Fibroblast of pulmonary artery (primary cell): ENCODE results near the gene DEPDC7.

Experiments
- DNase-seq: peaks from one replicate; pipeline ENCODE4 v3.0.0-alpha.2; 2010; ENCODE audit warnings: low read depth
- H3K4me3 ChIP-seq: replicated peaks from 2 replicates; pipeline ENCODE4 v1.5.1; 2011; ENCODE audit warnings: low read depth, mild to moderate bottlenecking, control low read depth, low read length, moderate library complexity
- CTCF ChIP-seq: IDR thresholded peaks from 2 replicates; pipeline ENCODE4 v1.5.1; 2011; ENCODE audit warnings: mild to moderate bottlenecking, control low read depth, low read length, inconsistent platforms; ENCODE audit errors: missing control alignments

DEPDC7 gene

GRCh38 chr11:33059331-33060007 lies 43.8 kb downstream of the DEPDC7 start:
- TF ChIP-seq CTCF, result no peak
- H3K4me3 ChIP-seq, result no peak overlapping the region
- no peak for DNase-seq

GRCh38 chr11:33060271-33060670 lies 44.6 kb downstream of the DEPDC7 start:
- DNase-seq, result no peak
- TF ChIP-seq CTCF, result no peak
- no peak overlapping the region for H3K4me3 ChIP-seq

- TF ChIP-seq CTCF, result no peak
- no peak for DNase-seq
- H3K4me3 ChIP-seq, result no peak overlapping the region
Observed at GRCh38 chr11:33062137-33062536, 46.5 kb downstream of the DEPDC7 start.

- DNase-seq, result peak; percentile 70
- no peak for TF ChIP-seq CTCF
Observed at GRCh38 chr11:33063326-33063881, 47.7 kb downstream of the DEPDC7 start.

GRCh38 chr11:33064033-33064825 lies 48.6 kb downstream of the DEPDC7 start:
- H3K4me3 ChIP-seq, result no peak overlapping the region
- TF ChIP-seq CTCF, result no peak
- peak; percentile 10 for DNase-seq

More at GRCh38 chr11:33063326-33063881, 47.7 kb downstream of the DEPDC7 start:
- no peak overlapping the region for H3K4me3 ChIP-seq

GRCh38 chr11:33064866-33065265 lies 49.2 kb downstream of the DEPDC7 start:
- no peak for TF ChIP-seq CTCF
- DNase-seq, result no peak
- H3K4me3 ChIP-seq, result no peak overlapping the region
